ENCODE data around the gene TNFSF13B.
"Not testable (repeated sequence)": the region's sequence is repeated elsewhere in the genome, so short reads cannot be mapped to it uniquely, and the experiment has no call there.

The TNFSF13B gene

GRCh38 chr13:108269601-108270328 is at the start of gene TNFSF13B:
TNFSF13B (plus strand) TSS chr13:108269718; CDS start chr13:108269896, 178 bp downstream.
- peak; percentile 32 for DNase-seq

- no peak for DNase-seq
These were observed 49.5 kb upstream of the TNFSF13B start for GRCh38 chr13:108220041-108220440.

GRCh38 chr13:108223687-108224503 is 45.6 kb upstream of the TNFSF13B start:
- no peak for DNase-seq

GRCh38 chr13:108225440-108225839 is 44.1 kb upstream of the TNFSF13B start:
- DNase-seq, result no peak

GRCh38 chr13:108226184-108226583 is 43.3 kb upstream of the TNFSF13B start:
- no peak for DNase-seq

- DNase-seq, result no peak
These were observed 41.8 kb upstream of the TNFSF13B start for GRCh38 chr13:108227651-108228272.

GRCh38 chr13:108230377-108230776 is 39.1 kb upstream of the TNFSF13B start:
- no peak for DNase-seq

GRCh38 chr13:108249150-108249549 is 20.4 kb upstream of the TNFSF13B start:
- DNase-seq, result no peak

- DNase-seq, result no peak
These were observed 12.3 kb upstream of the TNFSF13B start for GRCh38 chr13:108257248-108257647.

- DNase-seq, result no peak
These were observed 5.7 kb upstream of the TNFSF13B start for GRCh38 chr13:108263621-108264355.

GRCh38 chr13:108266321-108266990 is 3.1 kb upstream of the TNFSF13B start:
- DNase-seq, result no peak

GRCh38 chr13:108267347-108267746 is 2.2 kb upstream of the TNFSF13B start:
- no peak for DNase-seq

GRCh38 chr13:108267855-108268254 is 1.7 kb upstream of the TNFSF13B start:
- not testable (repeated sequence) for DNase-seq

- DNase-seq, result no peak
These were observed 929 bp upstream of the TNFSF13B start for GRCh38 chr13:108268466-108269112.

- no peak for DNase-seq
These were observed 924 bp downstream of the TNFSF13B start for GRCh38 chr13:108270442-108270841.

- no peak for DNase-seq
These were observed 2.8 kb downstream of the TNFSF13B start for GRCh38 chr13:108272333-108272732.

- DNase-seq, result no peak
These were observed 4.1 kb downstream of the TNFSF13B start for GRCh38 chr13:108273429-108274118.

GRCh38 chr13:108274718-108275117 is 5.2 kb downstream of the TNFSF13B start:
- no peak for DNase-seq

GRCh38 chr13:108276060-108276459 is 6.5 kb downstream of the TNFSF13B start:
- DNase-seq, result no peak

- DNase-seq, result no peak
These were observed 8.9 kb downstream of the TNFSF13B start for GRCh38 chr13:108278466-108278865.

GRCh38 chr13:108281901-108282300 is 12.4 kb downstream of the TNFSF13B start:
- no peak for DNase-seq
